ENCODE results near the gene RAB30.
A peak's percentile ranks its signal among the peaks of the same experiment; 100 is the strongest.

Gene RAB30

DNA sequence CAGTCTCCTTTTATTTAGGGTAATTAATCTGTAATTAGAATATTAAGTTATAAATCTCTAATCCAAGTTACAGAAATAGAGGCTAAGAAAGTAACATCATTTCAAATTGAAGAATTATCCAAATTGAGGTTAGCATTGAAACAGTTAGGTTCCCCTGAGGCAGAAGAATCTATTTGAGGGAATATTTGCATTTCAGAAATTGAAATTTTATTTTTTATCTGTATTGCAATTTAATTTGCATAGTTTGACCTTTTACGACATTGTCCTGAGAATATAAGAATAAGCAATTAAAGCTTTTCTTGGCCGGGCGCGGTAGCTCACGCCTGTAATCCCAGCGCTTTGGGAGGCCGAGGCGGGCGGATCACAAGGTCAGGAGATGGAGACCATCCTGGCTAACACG lies 142.6 kb downstream of the RAB30 start:
- TF ChIP-seq CTCF (IDR thresholded peaks at IDR 0.05; ENCODE audit: borderline replicate concordance, control extremely low read depth, extremely low read depth, insufficient read depth, missing control alignments), result no peak
- no peak for DNase-seq (ENCODE audit: low spot score)
- in situ Hi-C loops (cut with MboI; ENCODE audit: low sequenced_read_pairs, unreplicated experiment), result no loop called here

DNA sequence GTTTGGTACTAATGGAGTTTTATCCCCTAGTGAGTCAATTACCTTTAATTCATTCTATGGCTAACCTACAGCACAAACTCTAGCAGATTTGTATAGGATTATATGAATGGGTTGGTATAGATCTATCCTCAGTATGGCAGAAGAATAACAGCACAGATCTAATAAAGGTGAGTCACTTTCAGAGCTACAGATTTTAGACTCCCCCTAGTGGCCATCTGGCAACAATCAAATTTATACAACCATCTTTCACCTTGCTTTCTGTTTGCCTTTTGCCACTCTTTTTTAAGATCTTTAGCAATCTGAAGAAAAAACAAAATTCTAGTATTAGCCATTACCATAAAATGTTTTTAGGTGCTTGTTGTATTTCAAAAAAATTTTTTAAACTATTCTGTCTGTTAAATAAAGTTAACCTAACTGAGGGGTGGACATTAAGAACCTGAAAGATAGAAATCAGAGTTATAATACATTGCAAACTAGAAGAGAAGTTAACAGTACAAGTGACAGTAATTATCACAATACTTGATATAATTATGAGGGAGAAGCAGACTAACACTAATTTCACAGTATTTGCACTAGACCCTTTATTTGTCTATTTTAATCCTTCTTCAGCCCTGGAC lies 144.3 kb downstream of the RAB30 start:
- in situ Hi-C loops (cut with MboI; ENCODE audit: low sequenced_read_pairs, unreplicated experiment), result no loop called here
- DNase-seq (ENCODE audit: low spot score), result peak; percentile 64
- TF ChIP-seq CTCF (IDR thresholded peaks at IDR 0.05; ENCODE audit: borderline replicate concordance, control extremely low read depth, extremely low read depth, insufficient read depth, missing control alignments), result peak; percentile 63

- in situ Hi-C loops (cut with MboI; ENCODE audit: low sequenced_read_pairs, unreplicated experiment), result no loop called here
- no peak for TF ChIP-seq CTCF (IDR thresholded peaks at IDR 0.05; ENCODE audit: borderline replicate concordance, control extremely low read depth, extremely low read depth, insufficient read depth, missing control alignments)
Measured at GRCh38 chr11:82924522-82925224, 147.0 kb downstream of the RAB30 start.

More at GRCh38 chr11:82924522-82925224, 147.0 kb downstream of the RAB30 start:
- DNase-seq (ENCODE audit: low spot score), result no peak
